Stimulated activated CD8-positive, alpha-beta memory T cell treated with anti-CD3 and anti-CD28 coated beads, Interleukin-12 subunit alpha, Interleukin-12 subunit beta, amount 100 ng/mL, for 1 hour (primary cell): ENCODE data around the gene NUP210.
A peak's percentile ranks its signal among the peaks of the same experiment; 100 is the strongest.
"Not testable (repeated sequence)": the region's sequence is repeated elsewhere in the genome, so short reads cannot be mapped to it uniquely, and the experiment has no call there.

Experiments
- DNase-seq: peaks from one replicate; pipeline ENCODE4 v3.0.0-alpha.2; 2020; ENCODE audit warnings: low read depth

Gene NUP210

DNA sequence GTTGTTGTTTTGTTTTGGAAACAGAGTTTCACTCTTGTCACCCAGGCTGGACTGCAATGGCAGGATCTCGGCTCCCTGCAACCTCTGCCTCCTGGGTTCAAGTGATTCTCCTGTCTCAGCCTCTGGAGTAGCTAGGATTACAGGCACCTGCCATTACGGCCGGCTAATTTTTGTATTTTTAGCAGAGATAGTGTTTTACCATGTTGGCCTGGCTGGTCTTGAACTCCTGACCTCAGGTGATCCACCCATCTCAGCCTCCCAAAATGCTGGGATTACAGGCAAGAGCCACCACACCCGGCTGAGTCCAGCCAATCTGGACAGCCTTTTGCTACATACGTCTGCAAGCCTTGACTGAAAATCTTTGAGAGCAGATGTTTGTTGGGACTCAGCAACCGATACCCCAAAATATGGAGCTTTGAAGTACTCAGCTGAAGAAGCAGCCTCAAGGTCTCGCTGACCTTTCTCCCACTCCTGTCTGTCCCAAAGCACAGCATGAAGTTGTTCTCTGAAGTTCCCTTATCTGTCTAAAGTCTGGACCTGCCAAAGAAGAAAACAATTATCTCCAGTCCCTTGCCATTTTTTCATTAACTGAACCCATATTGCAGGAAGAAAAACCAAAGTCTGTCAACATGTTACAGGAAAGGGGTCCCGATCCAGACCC lies 9.6 kb upstream of the NUP210 start:
- DNase-seq: no peak

GRCh38 chr3:13428678-13429077 lies 8.6 kb upstream of the NUP210 start:
- DNase-seq: not testable (repeated sequence)

- no peak for DNase-seq
Observed at GRCh38 chr3:13427662-13428603, 7.8 kb upstream of the NUP210 start.

DNA sequence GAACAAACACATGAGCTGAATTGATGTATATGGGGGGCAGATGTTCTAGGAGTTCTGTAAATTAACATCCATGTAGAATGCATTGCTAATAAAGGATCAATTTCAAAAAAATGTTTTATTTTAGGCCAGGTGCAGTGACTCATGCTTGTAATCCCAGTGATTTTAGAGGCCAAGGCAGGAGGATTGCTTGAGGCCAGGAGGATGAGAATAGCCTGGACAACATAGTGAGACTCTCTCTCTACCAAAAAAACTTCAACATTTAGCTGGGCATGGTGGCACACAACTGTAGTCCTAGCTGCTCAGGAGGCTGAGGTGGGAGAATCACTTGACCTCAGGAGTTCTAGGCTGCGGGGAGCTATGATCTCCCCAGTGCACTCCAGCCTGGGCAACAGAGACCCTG lies 6.5 kb upstream of the NUP210 start:
- no peak for DNase-seq

DNA sequence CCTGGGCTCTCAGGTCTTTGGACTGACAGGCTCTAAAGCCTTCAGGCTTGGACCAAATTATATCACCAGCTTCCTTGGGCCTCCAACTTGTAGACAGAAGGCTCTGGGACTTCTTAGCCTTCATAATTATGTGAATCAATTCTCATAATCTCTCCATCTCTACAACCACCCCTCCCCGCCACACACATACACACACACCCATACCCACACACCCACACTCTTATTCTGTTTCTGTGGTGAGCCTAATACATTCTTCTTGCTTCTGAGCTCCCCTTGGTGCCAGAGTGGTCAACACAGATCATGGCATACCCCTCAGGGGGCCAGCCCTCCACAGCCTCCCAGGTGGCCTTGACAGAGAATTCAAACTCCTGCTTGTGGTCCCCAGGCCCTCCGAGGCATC lies 5.6 kb upstream of the NUP210 start:
- no peak for DNase-seq

DNA sequence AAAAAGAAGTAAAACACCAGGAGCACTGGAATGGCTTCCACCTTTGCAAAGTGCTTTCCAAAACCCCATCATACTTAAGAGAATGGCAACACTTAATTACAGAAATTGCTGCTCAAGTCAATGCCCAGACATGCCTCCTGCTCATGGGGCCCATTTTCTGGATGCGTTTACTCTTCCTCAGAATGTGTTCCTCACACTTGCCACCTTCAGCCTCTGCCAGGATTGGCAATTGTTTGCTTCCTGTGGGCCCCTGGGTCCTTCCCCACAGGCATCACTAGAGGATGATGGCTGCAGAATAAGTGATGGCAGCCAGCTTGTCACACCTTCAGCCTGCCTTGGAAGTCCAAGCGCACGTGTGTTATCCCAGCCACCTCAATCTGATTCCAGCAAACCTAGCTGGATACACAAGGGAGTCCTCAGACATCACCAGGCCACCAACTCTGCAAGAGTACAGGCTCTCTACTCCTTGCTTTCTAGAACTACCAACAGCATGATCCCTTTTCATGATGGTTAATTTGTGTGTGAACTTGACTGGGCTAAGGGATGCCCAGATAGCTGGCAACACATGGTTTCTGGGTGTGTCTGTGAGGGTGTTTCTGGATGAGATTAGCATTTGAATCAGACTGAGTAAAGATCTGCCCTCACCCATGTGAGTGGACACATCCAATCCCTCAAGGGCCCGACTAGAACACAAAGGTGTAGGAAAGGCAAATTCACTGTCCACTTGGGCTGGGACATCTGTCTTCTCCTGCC lies 4.9 kb upstream of the NUP210 start:
- no peak for DNase-seq

DNA sequence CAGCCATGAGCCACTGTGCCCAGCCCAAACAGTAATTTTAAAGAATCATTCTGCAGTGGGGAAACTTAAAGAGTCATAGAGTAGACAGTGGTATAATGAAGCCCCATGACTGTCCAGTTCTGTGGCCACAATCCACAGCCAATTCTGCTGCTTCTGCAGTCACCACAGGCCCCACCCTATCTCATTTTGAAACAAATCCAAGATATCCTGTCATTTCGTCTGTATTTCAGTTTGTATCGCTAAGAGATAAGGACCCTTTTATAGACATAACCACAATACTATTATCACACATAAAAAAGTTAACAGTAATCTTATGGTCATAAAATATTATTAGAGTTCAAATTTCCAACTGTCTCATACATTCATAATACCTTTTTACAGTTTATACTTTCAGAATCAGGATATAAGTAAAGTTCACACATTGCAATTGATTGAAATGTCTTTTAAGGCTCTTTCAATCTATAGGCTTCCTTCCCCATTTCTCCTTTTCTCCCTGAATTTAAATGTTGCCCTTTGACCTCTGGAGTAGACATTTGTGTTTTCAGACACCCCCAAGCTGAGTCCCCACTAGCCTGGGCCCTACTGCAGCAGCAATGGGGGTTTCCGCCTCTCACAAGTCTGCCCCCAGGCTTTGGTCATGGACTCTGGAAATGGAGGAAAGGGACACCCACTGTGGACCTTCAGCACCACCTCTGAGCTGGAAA lies 4.2 kb upstream of the NUP210 start:
- DNase-seq: no peak

DNA sequence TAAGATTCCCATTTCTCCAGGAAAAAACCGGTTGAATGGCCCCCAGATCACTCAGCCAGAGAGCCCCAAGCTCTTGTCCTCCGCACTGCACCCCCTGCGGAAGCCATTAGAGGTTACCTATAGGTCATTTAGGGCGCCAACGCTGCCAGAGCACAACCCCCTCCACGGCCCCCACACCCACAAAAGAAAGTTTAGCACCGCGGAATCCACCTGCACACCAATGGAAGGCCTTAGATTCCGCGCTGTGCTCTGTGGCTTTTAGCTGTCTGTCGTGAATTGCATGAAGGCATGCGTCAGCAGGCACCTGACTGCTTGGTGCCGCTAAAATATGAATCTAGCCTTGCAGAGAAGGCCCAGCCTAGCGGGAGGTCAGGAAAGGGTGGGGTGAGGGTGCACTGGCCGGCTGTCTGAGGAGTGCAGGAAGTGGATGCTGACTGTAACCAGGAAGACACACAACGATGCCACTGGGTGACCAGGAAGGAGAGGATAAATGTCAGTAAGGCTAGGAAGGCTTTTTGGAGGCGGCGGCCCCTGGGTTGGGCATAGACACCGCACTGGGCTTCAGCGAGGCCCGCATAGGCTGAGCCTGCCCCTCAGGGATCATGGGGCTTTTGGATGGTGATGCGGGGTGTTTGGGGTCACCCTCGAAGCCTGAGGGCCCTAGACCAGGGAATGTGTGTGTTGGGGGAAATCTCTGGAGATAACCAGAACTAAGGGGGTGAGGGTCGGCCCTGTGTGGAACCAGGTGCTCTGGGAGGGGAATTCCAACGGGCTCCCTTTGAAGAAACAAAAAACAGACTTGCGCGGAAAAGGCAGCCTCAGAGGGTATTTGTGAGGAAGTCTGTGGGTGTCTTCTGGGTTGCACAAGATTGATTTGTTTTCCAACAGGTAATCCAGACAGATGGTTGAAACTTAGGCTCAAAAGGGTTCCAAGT lies 976 bp upstream of the NUP210 start:
- DNase-seq: peak; percentile 58

GRCh38 chr3:13419505-13420044 lies 547 bp downstream of the NUP210 start:
- no peak for DNase-seq

DNA sequence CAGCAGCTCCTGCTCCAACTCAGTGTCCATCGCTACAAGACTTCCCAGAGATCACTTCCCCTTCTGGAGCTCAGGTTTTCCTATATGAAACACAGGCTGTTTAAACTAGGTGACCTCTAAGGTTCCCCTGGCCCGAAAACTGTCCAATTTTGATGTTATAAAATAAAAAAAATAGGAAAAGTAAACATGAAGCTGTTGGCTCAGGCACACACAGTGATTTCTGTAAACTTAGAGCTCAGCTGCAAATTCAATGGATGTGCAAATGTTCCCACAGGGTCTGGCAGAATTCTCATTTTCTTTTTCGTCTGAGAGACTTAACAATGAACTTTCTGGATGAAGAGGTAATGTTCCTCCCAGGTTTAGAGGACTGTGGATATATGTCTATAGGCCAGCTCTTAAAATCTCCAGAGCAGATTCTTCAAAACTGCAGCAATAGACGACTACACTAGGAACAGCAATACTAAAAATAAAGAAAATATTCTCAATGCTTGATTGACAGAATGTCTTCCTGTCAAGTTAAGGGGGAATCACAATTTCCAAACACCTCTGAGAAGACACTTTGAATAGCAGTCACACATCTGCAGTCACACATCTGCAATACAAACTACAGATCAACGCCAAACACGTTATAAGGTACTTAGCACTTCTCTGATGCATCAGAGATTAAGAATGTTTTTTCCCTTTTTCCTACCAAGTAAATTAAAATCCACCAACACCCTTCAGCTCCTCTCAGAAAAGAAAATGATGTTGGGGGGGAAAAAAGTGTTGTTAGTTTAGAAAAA lies 2.8 kb downstream of the NUP210 start:
- no peak for DNase-seq

DNA sequence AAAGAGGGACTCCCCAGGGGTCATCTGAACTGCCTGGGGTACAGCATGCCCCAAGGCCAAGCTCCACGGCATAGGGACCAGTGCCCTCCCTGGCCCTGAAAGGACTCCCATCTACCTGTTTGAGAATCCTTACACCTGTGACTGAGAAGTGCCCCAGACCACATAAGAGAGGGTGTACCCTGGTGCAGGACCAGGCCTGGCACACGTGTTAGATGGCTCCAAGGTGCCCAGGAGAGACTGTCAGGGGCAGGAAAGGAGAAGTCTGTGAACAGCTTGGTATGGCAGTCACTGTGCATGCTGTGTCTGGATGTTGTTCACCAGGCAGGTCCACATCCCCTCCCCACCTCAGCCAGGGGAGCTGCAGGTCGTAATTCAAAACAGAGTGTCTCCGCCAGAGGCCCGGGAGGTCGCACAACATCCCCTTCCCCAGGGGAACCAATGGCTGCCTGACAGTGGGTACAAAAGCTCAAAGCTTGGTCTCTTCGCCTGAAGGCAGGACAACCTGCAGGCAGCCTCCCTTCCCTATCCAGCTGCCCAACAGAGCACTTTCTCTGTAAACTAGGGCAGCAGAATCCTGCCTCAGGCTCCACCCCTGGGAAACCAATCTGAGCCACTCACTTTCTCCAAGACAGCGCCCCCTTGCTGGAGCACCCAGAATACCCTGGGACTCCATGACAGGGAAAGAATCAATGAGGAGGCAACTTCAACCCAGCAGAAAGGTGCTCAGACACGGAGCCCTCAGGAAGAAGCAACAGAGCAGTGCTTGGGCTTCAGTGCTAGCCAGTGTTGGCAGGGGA lies 3.9 kb downstream of the NUP210 start:
- no peak for DNase-seq

- no peak for DNase-seq
Observed at GRCh38 chr3:13415236-13415986, 4.7 kb downstream of the NUP210 start.

GRCh38 chr3:13414040-13414729 lies 5.9 kb downstream of the NUP210 start:
- DNase-seq: peak; percentile 52

GRCh38 chr3:13411186-13411860 lies 8.8 kb downstream of the NUP210 start:
- DNase-seq: no peak

- no peak for DNase-seq
Observed at GRCh38 chr3:13408890-13409289, 11.2 kb downstream of the NUP210 start.

GRCh38 chr3:13407926-13408325 lies 12.2 kb downstream of the NUP210 start:
- DNase-seq: no peak

DNA sequence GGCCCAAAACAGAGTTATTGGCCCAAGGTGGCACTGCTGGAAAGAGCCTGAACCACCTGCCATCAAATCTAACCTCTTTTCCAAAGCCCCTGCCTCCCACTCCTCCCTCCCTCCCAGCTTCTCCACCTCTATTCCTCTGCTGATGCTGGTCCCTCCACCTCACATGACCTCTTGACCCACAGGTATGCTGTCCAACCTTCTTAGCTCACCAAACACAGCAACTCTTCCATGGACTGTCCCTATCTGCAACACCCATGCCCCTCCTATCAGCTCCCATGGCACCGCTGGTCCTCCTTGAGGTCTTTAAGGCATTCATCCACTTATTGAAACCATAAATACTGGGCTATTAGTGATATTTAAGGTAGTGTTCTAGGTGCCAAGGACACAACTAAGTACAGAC lies 12.6 kb downstream of the NUP210 start:
- no peak for DNase-seq
